SK-MEL-5 (cell line): ENCODE data around the gene CHKB. TPM values are rescaled to one million over a fixed set of nuclear protein-coding genes. Genes with fewer than 3 reads are reported as not detected.

Source experiments
- DNase-seq: peaks from one replicate; pipeline ENCODE4 v3.0.0-alpha.2; 2016; ENCODE audit warnings: low read depth, low spot score
- in situ Hi-C: cut with HindIII; loops from 2 replicates; pipeline ENCODE4 v1.10.0; 2016; ENCODE audit warnings: low sequenced_read_pairs, high pct_unique_total_duplicates, low pct_unique_long_range_greater_than_20kb
- total RNA-seq: library from RNA; depleted of rRNA; stranded (reverse); fragments of >200 nt; shearing (Covaris generic); gene quantifications from 2 replicates; pipeline ENCODE4 v1.2.3, GENCODE V29; 2014

The CHKB gene
- total RNA-seq, 1 experiment from 2014 or later = 27.7 TPM

GRCh38 chr22:50581031-50581949 is 1.4 kb downstream of the CHKB start:
- no peak for DNase-seq
- in situ Hi-C loops = no loop called here

DNA sequence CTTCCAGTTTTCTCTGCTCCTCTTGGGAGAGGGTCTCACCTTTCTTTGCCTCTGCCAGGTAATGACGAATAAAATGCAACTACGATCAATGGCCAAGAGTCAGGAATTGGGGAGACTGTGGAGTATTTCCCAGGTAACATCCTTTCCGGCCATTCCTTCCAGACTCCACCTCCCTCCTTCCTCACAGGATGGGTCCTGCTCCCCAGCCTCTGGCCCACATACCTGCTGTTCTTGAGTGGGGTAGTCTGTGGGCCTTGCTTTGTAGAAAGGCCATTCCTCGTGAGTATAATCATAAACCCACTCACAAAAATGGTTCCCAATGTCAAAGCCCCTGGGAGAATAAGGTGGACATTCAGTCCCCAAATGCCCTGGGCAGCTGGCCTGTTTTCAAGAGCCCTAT is 2.9 kb downstream of the CHKB start:
- no peak for DNase-seq

DNA sequence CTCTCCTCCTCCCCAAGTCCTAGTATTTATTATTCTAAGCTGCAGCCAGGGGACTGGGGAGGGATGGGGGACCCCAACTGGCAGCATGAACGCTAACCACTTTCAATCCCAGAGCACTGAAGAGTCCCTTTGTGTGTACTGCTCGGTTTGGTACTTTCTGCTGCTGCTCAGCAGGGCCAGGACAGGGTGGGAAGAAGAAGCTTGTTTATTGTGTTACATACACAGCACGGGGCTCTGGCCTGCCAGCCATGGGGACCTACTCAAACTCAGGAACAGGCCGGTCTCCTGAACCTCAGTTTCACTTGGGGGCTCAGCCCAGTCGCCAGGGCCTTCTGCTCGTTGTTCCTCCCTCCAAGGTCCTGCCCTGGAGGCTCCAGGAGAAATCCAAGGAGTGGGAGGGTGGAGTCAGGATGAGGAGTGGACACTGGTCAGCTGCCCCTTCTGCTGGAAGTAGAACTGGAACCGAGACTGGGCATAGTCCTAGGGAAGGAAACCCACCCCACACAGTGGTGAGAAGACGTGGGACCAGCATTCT is 3.8 kb downstream of the CHKB start:
- in situ Hi-C loops = no loop called here
- no peak for DNase-seq

More for the DNA sequence above, 2.9 kb downstream of the CHKB start:
- in situ Hi-C loops = no loop called here

DNA sequence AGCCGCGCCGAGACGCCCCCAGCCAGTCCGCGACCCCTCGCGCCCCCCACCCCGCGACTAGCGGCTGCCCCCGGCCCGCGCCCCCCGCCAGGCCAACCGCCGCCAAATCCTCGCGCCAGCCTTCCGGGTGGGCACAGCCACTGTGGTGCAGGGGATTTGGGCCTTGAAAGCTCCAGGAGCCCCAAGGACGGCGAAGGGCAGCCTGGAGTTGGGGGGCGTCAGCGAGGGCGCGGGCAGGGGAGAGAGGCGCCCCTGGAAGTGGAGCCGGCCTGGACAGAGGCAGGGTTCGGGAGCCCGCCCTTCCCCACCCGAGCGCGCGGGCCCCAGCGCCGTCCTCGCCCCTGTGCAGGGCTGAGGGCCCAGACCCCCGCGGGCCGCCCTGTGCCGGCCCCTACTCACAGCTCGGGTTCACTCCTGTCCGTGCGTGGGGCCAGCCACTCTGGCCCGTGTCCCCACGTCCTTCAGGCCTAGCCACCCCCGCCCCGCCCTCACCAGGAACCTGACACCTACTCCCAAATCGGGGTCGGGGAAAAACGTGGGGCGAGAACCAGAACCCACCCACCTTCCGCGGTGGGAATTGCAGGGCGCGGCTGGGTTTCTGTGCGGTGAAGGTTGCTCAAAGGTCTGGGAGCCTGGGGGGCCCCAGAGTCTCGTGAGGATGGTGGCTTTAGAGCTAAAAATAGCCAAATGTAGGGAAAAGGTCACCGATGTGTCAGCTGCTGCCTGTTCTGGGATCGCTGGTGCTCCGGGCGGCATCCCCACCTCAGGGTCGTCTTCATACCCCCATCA is 4.5 kb downstream of the CHKB start, which contains the start of gene CPT1B:
Gene CPT1B (minus strand): TSS at position 441 of the 789 bp plus-strand sequence. CDS start 512 bp downstream, outside the sequence.
- DNase-seq = no peak
- in situ Hi-C loops = no loop called here

- in situ Hi-C loops = no loop called here
- no peak for DNase-seq
These were observed 5.0 kb downstream of the CHKB start for GRCh38 chr22:50577697-50577986.

DNA sequence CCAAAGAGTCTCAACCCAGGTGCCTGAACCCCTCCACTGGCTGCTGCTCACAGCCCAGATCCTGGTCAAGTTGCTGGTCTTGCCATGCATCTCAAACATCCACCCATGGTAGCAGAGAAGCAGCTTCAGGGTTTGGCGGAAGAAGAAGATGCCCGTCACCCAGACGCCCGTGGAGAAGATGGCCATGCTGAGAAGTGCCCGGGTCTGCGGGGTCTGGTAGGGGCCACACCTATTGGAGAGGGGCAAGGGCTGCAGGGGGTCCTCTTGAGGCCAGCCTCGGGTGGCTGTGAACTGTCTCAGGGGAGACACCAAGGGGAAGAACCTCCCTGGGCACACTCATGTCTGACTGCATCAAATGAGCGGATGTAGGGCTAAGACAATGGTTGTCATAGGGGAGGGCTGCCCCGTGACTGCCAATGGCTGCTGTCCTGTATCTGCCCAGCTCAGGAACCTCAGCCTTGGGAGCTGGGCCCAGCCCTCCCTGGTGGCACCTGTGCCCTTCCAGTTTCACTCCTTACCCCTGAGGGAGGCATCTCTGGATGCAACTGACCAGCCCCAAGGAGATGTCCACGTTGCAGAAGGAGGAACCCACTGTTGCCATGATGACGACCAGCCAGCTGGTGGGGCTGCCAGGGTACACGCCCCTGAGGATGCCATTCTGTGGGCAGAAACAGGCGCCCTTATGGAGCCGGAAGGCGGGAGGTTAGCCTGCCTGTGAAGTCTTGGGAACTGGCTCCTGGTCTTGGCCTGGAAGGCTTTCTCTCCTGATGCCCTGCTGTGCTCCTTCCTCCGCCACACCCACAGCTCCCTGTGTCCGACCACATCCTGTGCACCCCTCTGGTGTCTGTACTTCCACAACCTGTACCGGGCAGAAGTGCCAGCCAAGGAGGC is 5.6 kb downstream of the CHKB start:
- DNase-seq = peak; percentile 28
- in situ Hi-C loops = no loop called here

DNA sequence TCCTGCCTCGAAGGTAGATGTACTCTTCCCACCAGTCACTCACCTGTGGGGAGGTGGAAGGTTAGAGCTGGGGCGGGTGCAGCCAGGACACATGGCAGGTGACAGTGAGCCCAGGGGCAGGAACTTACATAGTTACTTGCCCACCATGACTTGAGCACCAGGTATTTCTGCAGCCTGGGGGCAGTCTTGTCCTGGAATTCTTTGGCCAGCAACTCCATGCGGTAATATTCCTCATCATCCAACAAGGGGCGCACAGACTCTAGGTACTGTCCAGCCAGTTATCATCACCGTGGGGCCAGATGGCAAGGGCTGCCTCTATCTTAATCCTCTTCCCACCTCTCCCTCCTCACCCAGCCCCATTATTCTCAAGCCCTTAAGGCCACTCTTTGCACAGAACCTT is 6.6 kb downstream of the CHKB start:
- in situ Hi-C loops = no loop called here

DNA sequence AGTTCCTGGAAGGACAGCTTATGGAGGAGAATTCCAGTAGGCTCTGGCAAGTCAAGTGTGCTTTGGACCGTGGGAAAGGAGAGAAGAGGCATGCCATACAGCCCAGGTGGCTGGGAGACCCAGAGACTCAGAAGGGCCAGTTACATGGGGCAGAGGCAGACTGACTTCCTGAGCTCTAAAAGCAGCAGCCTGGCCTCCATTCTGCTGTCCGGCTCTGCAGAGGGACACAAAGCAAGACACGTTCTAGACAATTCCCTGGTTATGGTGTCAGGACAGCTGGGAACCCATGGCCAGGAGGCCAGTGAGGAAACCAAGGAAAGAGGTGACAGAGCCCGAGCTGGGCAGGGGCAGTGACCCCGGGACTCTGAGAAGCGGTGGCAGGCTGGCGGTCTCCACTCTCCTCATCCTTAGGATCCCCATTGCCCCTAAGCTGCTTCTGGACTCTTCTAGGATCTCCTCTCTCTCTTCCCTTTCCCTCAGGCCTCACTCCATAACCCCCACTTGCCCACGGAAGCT is 7.2 kb downstream of the CHKB start:
- no peak for DNase-seq
- in situ Hi-C loops = no loop called here

More for the DNA sequence above, 6.6 kb downstream of the CHKB start:
- peak; percentile 89 for DNase-seq

- in situ Hi-C loops = no loop called here
- DNase-seq = no peak
These were observed 8.3 kb downstream of the CHKB start for GRCh38 chr22:50574383-50574755.

DNA sequence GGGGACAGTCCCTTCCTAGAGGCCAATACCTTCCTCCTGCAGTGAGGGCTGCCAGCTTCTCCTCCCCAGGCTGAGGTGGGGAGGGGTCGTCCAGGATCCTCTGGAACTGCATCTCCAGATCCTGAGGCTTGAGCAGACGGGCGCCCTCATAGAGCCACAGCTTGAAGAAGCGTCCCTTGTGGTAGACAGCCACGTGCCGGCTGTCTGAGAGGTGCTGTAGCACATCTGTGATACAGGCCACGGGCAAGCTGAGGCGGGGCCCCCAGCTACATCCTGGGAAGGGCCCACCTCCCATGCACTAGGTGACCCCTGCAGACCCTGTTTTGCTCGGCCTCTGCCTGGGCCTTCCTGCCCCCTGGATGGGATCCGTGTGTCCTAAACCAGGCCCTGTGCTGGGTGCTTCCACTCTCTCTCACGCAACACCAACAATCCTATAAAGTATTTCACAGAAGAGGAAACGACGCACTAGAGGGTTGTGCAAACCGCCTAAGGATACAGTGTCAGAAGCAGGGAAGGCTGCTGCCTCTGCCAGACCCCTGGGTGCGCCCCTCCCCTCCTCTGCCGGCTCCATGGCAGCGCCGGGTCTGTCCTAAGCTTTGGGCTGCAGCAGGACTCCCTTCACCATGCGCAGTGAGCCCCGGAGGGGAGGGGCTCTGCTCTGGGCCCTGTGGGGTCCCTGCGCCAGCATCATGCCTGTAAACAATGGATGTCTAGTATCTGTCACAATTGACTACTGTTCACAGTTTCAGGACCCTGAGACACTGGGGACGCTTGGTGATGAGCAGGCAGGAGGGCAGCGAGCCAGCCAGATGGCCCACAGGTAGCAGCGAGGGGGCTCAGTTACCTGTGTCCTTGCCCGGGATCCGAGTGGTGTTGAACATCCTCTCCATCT is 8.9 kb downstream of the CHKB start:
- in situ Hi-C loops = no loop called here
- no peak for DNase-seq

DNA sequence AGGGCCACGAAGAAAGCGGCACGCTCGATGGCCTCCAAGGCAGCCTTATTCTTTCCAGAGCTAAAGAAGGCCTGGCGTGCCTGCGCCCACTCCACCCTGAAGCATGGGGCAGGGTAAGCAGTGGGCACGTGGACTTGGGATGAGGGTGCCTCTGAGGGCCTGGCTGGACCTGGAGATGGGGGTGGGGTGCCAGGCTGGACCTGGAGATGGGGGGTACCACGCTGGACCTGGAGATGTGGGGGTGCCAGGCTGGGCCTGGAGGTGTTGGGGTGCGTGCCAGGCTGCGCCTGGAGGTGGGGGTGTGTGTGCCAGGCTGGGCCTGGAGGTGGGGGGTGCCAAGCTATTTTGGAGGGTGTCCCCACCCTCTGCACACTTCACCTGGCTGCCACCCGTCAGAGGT is 9.7 kb downstream of the CHKB start:
- in situ Hi-C loops = no loop called here
- DNase-seq = no peak

DNA sequence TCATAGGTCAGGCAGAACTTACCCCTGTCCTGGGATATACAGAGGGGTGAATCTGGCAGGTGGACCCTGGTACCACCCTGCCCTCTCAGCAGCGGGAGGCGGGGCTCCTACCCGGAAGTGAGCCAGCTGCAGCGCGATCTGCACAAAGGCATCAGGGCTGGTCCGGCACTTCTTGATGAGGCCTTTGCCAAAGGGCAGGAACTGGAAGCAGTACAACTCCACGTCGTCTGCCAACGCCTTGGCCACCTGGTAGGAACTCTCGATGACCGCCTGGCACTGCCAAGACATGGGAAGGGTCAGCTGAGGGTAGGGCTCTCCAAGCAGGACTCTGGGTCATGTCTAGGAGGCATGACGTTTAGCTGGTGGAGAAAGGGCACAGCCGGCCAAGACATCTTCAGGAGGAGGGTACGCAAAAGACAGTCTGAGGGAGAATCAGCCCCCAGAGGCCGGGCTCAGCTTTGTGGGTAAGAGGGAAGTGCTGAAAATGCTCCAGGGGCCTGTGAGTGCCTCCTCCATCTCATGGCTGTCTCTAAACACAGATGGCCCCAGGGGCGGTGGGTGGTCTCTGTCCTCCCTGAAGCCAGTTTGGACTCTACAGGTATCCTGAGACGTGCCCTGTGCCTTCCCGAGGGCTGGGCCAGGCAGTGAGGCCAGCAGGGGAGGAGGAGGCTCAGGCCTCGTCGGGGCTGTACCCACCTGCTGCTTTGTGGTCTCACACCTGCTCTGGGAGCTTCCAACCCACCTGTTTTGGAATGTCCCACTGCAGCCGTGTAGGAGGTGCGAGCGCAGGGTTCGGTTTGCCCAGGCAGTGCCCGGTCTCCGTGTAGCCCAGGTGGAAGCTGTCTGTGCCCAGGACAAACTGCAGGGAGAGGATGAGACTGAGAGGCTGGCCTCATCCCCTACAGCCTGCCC is 11.1 kb downstream of the CHKB start:
- in situ Hi-C loops = no loop called here
- DNase-seq = no peak

- DNase-seq = no peak
- in situ Hi-C loops = no loop called here
These were observed 11.8 kb downstream of the CHKB start for GRCh38 chr22:50570861-50571260.

GRCh38 chr22:50569896-50570535 is 12.6 kb downstream of the CHKB start:
- in situ Hi-C loops = no loop called here
- no peak for DNase-seq

DNA sequence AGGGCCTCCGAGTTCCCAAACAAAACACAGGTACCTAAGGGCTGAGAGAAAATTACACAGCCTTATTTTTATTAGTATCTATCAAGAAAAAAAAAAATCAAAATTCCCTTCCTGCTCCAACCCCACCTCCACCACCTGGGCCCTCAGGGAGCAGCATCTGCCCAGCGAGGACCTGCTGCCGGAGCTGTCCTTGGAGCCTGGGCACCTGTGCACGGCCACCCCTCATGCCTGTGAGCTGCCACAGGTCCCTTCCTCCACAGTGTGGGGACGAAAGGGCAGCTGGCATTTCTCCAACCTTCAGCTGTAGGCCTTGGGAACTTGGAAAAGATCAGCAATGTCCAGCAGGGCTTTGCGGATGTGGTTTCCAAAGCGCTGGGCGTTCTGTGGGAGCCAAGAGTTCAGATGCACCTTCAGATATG is 13.6 kb downstream of the CHKB start:
- no peak for DNase-seq
- in situ Hi-C loops = no loop called here
